ENCODE results near the gene PARL.

The PARL gene

DNA sequence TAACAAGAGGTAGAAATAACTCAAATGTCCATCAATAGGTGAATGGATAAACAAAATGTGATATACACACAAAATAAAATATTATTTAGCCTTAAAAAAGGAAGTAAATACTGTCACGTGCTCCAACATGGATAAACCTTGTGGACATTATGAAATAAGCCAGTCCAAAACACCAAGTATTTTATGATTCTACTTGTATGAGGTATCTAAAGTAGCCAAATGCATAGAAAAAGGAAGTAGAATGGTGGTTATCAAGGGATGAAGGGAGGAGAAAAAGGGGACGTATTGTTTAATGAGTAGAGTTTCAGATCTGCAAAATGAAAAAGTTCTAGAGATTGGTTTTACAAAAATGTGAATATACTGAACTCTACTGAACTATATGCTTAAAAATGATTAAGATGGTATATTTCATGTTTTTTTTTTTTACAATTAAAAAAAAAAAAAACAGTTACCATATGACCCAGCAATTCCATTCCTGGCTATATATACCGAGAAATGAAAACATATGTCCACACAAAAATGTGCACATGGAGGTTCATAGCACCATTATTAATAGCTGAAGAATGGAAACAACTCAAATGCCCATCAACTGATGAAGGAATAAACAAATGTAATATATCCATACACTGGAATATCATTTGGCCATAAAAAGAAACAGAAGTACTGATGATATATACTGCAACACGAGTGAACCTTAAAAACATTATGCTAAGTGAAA lies 30.2 kb downstream of the PARL start:
- no peak for DNase-seq (ENCODE audit: low read depth)

DNA sequence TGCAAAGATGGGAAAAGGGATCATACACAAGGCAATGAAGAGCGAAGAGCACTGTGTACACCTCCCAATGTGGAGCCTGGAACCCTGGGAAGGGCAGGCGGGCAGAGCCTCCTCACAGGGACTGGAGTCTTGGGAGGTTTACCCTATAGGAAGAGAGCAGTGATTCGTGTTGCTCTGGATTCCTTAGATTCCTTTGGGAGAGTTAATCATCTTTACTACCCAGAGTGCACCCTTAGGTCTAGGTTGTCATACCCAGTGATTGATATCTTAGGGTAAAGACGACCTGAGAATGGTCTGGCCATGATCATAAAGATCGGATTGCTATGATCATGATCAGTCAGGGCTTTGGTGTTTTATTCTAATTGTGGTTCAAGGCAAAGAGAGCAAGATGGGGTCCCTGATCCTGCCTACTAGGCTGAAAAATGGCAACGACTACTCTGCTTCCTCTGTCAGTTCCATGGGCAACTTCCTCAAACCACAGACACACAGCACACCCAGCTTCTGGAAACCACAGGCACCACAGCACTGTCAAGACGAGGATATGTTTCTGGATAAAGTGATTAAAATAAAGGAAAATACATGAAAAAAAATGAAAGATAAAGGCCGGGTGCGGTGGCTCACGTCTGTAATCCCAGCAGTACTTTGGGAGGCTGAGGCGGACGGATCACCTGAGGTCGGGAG lies 38.9 kb downstream of the PARL start:
- DNase-seq (ENCODE audit: low read depth) = no peak

DNA sequence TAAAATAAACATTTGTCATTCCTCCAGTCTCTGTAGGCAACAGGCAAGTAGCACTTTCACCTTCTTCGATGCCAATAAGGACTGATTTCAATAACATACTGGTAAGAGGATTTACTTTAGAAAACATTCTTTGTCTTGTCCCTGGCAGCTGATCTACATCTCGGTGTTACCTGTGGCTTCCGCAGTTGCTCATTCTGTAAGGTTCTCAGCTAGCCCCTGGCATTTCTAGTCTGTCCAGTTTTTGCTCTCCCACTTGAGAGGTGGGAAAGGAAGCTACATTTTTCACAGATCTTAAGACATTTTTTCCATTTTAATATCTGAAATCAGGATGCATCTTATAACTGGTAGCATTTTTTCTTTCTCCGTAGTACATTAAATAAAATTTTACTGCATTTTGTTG lies 39.6 kb downstream of the PARL start:
- DNase-seq (ENCODE audit: low read depth) = no peak

GRCh38 chr3:183844606-183845005 lies 40.1 kb downstream of the PARL start:
- DNase-seq (ENCODE audit: low read depth) = no peak

DNA sequence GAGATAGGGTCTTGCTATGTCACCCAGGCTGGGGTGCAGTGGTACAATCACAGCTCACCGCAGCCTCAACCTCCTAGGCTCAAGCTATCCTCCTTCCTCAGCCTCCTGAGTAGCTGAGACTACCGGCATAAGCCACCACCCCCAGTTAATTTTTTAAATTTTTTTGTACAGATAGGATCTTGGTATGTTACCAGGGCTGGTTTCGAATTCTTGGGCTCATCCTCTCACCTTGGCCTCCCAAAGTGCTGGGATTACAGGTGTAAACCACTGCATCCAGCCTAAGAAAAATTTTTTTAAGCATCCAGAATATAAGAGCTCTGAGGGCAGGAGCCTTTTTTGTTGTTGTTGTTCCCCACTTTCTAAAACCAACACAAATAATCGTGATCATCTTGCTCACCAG lies 44.9 kb downstream of the PARL start:
- no peak for DNase-seq (ENCODE audit: low read depth)

GRCh38 chr3:183837894-183838293 lies 46.8 kb downstream of the PARL start:
- DNase-seq (ENCODE audit: low read depth) = no peak

GRCh38 chr3:183837390-183837789 lies 47.3 kb downstream of the PARL start:
- no peak for DNase-seq (ENCODE audit: low read depth)

- DNase-seq (ENCODE audit: low read depth) = no peak
Measured at GRCh38 chr3:183833516-183833915, 51.2 kb downstream of the PARL start.

DNA sequence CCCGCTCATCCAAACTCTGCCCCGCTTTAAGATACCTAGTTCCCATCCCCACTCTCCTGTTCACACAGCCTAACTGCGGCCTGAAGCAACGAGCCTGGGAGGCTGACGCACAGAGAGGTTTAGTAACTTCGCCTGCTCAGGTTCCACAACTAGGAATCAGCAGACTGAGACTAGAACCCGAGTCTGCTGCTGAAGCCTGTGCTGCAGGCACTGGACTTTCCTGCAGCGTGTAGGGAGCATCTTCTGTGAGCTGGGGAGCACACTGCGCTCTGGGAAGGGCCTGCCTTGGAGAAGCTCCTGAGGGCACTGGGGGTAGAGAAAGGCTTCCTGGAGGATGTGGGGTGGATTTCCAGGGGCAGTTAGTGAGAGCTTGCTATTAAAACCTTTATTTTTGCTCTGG lies 54.5 kb downstream of the PARL start:
- DNase-seq (ENCODE audit: low read depth) = no peak

DNA sequence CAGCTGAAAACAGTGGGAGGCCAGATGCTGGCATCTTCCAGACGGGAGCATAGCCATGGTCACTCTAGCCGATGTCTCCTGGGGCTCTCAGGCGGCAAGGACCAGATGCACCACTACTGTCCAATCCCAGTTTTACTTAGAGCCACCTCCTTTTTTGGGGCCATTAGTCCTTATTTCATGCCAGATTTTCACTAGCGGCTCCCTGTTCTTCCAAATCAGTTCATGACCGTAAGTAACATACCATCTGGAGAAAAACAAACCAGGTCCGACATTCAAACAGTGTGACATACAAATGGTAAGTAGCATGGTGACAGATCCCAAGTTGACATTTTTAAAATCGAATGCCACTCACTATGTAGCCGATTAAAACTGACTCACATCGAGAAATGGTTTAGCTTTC lies 55.2 kb downstream of the PARL start:
- DNase-seq (ENCODE audit: low read depth) = no peak

- DNase-seq (ENCODE audit: low read depth) = no peak
Measured at GRCh38 chr3:183828538-183828870, 56.2 kb downstream of the PARL start.

DNA sequence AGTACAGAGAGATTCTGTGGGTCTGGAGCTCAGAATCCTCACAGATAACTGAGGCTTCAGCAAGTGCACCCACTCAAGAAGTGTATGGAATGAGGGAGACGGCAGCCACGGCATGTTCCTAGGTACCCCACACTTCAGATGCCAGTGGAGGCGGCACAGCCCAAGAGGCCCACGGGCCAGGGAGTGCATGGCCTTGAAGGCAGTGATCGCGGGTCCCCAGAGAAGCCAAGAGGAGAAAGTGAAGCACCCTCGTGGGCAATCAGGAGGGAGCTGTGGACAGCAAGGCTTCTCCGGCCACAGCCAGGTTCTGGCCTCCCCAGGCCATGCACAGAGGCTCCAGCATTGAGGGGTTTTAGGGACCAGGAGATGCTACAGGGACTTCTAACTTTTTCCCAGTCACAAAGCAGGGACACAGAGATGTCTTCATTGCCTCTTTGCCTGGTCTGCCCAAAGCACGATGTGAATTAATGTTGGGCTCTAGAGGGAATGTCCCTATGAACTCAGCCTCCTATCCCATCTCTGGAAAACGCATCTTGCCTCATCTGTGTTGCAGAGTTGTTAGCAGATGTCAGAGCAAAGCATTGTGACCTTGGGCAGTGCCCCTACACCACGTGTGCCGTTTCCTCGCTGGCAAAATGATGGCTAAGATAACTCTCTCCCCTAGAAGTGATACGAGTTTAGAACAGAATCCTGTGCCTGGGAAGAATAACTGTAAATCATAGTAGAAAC lies 56.7 kb downstream of the PARL start:
- DNase-seq (ENCODE audit: low read depth) = no peak

DNA sequence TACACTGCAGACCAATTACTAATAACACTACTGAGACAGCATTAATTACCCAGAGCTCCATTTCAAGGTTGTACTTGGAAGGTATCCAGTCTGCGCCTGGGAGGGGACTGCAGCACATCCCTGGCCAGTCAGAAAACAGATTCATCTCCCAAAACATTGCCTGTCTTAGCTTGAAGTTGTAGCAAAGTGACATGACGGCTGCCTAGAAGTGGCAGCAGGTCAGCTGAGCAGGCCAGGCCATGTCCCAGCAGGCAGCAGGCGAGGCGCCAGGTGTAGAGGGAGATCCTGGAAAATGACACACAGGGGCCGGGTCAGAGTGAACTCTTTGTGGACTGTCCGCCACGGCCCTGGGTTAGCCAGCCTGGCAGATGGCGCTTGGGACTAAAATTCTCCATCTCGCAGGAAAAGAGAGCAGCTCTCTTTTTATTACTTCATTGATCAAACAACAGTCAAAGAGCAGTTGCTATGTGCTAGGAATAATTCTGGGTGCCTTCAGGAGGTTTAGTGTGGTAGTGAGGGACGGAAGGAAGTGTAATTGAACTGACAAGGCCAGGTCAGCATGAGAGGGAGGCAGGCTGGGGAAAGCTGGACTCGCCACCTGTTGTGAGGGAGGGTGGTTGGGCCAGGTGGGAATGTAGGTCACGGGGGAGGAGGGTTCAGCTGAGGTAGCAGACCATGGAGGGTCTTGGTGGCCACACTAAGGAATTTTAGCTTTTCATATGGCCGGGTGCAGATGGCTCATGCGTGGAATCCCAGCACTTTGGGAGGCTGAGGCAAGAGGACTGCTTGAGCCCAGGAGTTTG lies 58.0 kb downstream of the PARL start:
- no peak for DNase-seq (ENCODE audit: low read depth)

- DNase-seq (ENCODE audit: low read depth) = peak; percentile 20
Measured at GRCh38 chr3:183825456-183826161, 59.1 kb downstream of the PARL start, which contains the start of gene MAP6D1. Gene MAP6D1 (minus strand): TSS chr3:183825577. CDS start chr3:183825547, 30 bp downstream.

- peak; percentile 8 for DNase-seq (ENCODE audit: low read depth)
Measured at GRCh38 chr3:183824761-183825455, 59.8 kb downstream of the PARL start.

GRCh38 chr3:183823963-183824362 lies 60.7 kb downstream of the PARL start:
- no peak for DNase-seq (ENCODE audit: low read depth)

DNA sequence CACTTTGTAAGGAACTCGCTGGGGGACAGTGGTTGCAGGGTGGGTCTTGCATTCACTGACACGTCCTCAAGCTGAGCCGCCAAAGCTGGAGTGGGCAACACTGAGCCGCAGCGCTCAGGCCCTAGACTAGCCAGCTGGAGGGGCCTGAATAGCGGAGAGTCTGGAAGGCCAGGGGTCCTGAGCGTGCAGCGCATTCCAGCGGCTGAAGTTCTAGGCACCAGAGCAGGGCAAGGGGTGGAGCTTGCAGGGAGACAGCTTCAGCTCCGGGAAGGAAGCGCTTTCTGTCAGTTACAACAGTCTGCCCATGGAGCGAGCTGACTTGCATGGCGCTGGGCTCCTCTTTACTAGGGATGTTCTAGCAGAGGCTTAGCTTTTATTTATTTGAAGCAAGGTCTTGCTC lies 62.0 kb downstream of the PARL start:
- DNase-seq (ENCODE audit: low read depth) = no peak

DNA sequence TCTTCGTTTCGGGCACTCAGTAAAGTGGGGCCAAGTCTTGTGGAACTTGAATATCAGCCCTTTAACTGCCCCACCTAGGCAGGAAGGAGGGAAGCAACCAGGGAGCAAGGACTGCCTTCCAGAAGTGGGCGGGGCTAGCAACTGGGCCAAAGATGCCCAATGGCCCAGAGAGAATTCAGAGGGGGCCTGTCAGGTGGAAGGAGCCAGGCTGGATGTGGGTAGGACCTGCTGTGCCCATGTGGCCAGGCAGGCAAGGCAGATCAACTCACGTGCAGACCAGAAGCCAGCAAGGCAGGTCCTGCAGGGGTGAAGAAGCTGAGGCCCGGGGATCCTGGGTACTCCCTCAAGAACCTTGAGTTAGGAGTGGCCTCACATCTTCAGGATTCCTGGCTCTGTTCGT lies 64.8 kb downstream of the PARL start:
- DNase-seq (ENCODE audit: low read depth) = no peak

DNA sequence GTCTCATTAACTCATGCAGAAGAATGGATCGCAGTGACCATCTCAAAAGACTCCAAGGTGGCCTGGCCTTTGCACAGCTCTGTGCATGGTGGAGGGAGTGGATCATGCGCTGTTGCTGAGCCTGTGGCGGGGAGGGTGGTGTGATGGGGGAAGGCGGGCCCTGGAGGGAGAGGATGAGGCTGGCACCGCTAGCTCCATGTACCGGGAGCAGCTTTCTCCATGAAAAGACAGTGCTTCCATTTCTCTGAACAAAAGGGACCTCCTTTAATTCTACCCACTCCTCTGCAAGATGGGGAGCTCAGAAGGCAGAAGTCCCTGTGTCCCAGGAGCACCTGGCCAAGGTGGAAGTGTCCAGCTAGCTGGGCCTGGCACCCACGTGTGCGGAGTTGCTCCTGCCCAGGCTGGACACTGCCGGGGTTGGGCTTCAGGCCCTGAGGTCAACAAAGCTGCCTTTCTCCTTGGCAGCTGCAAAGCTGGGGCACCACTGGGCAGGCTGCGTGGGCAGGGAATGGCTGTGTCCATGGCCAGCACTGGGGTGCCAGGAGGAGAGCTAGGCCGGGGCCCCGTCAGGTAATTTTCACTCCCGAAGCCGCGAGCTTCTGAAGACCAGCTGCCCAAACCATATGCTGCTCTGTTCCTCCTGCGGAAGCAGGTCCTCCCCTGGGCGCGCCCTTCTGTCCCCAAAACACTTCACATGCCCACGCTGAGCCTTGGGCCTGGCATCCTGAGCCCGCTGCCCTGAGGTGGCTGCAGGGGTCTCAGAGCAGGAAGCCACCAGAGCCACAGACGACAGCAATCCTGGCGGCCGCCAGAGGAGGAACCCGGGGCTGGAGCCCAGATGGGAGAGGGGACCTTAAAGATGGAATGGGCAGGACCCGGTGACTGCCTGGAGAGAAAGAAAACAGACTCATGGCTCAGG lies 65.7 kb downstream of the PARL start:
- no peak for DNase-seq (ENCODE audit: low read depth)

DNA sequence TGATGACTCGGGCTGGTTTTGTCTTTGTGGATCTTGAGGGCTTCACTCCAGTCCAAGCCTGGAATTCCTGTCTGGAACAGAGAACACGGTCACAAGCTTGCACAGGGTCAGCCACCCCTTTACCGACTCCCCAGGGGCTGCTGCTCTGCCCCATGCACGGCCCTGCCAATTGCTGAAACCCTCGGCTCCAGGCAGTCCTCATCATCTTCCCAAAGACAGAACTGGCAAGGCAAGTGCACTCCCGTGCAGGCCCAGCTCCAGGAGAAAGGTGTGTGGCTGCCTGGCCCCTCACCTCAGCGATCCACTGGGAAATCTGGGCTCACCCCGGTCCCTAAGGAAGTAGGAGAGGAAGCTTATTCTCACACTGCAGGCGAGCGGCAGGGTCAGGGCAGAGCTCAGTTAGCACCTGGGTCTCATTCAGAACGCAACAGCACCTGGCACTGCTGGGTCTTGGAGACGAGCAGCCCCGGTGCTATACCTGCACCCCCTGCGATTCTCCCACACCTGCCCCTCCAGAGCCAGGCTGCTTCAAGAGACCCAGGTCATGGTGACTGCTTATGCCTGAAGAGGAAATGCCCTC lies 66.5 kb downstream of the PARL start:
- no peak for DNase-seq (ENCODE audit: low read depth)
